WTC11 (cell line): Measurements from ENCODE around the gene SMG9.

ENCODE experiments used
- CREB1 ChIP-seq: sonication (generic); formaldehyde crosslinking; IDR thresholded peaks from 2 replicates; pipeline ENCODE4 v1.8.0; 2023; ENCODE audit warnings: mild to moderate bottlenecking, missing genetic modification reagents
- ELF4 ChIP-seq: sonication (generic); formaldehyde crosslinking; IDR thresholded peaks from 2 replicates; pipeline ENCODE4 v1.8.1; 2022; ENCODE audit warnings: low read depth, mild to moderate bottlenecking, moderate library complexity, missing genetic modification reagents
- FOXK1 ChIP-seq: sonication (generic); formaldehyde crosslinking; IDR thresholded peaks from 2 replicates; pipeline ENCODE4 v1.8.0; 2022; ENCODE audit warnings: mild to moderate bottlenecking, moderate library complexity, missing genetic modification reagents
- HMGA2 ChIP-seq: fragments of 250-450 bp; sonication (Bioruptor Pico); IDR thresholded peaks from 2 replicates; pipeline ENCODE4 v1.4.0; 2021; ENCODE audit warnings: mild to moderate bottlenecking, moderate library complexity
- IRF2 ChIP-seq: sonication (generic); formaldehyde crosslinking; IDR thresholded peaks from 2 replicates; pipeline ENCODE4 v1.8.0; 2022; ENCODE audit warnings: low read depth, missing genetic modification reagents, borderline replicate concordance
- NR2C2 ChIP-seq: sonication (generic); formaldehyde crosslinking; IDR thresholded peaks from 2 replicates; pipeline ENCODE4 v1.8.0; 2022; ENCODE audit warnings: mild to moderate bottlenecking, missing genetic modification reagents
- ZNF121 ChIP-seq: sonication (generic); formaldehyde crosslinking; IDR thresholded peaks from 2 replicates; pipeline ENCODE4 v1.8.0; 2023; ENCODE audit warnings: missing genetic modification reagents
- TF ChIP-seq, protein P1 (sequence below): sonication (generic); formaldehyde crosslinking; conservative IDR thresholded peaks from 2 replicates; pipeline ENCODE4 v1.8.1; 2022; ENCODE audit warnings: mild to moderate bottlenecking, missing genetic modification reagents

DNA sequence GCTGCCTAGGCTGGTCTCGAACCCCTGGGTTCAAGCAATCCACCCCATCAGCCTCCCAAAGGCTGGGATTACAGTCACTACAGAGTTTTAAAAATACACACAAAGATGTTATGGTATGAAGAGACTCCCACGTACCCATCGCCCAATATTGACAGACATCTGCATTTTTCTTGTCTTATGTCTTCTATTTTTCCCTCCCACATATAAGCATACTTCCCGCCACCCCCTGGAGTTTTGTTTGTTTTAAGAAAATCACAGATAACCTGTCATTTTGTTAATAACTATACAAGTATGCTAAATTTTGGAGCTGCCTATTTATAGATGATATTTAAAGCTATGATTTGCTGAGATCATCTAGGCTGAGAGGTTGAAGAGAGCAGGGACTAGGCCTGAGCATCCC lies 6.2 kb upstream of the SMG9 start:
- TF ChIP-seq NR2C2 (CRISPR knock-in tag): no peak
- TF ChIP-seq FOXK1 (CRISPR knock-in tag): no peak
- TF ChIP-seq ZNF121 (CRISPR knock-in tag): no peak
- TF ChIP-seq HMGA2 (CRISPR knock-in tag): no peak
- no peak for TF ChIP-seq IRF2 (CRISPR knock-in tag)
- no peak for TF ChIP-seq CREB1 (CRISPR knock-in tag)
- no peak for TF ChIP-seq ELF4 (CRISPR knock-in tag)
- TF ChIP-seq, protein P1, sequence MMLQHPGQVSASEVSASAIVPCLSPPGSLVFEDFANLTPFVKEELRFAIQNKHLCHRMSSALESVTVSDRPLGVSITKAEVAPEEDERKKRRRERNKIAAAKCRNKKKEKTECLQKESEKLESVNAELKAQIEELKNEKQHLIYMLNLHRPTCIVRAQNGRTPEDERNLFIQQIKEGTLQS (CRISPR knock-in tag): no peak
